ENCODE measurements around the gene PIP4P1. TPM values are rescaled to one million over a fixed set of nuclear protein-coding genes. Genes with fewer than 3 reads are reported as not detected.

Gene PIP4P1
- total RNA-seq, 4 donors from 2014 or later, result 11.8 to 29.7 (median 23.9) TPM

GRCh38 chr14:20486684-20487395, 25.6 kb upstream of the PIP4P1 start:
- Histone ChIP-seq H3K4me3 (no peak overlapping the region), H3K27ac (no peak overlapping the region), H3K36me3 (no peaks in the 10 kb centered on the region), H3K27me3 (no peaks in the 10 kb centered on the region), H3K4me1 (peaks cover 0 to 8% (median 0%) of the 10 kb centered on the region in 4 donors), H3K9me3 (no peaks in the 10 kb centered on the region)
- TF ChIP-seq EP300 (IDR thresholded peaks at IDR 0.05) (no peak), CTCF (IDR thresholded peaks at IDR 0.05) (no peak), POLR2A (IDR thresholded peaks at IDR 0.05) (no peak)
- no peak for DNase-seq (ENCODE audit: low spot score in 2 of 2)
- WGBS, 2 donors, result 77 to 79% methylated on average over 8 of the region's 8 CpGs

- TF ChIP-seq POLR2A (IDR thresholded peaks at IDR 0.05) (no peak), CTCF (IDR thresholded peaks at IDR 0.05) (no peak)
- no peak for DNase-seq (ENCODE audit: low spot score in 2 of 2)
These were observed 24.7 kb upstream of the PIP4P1 start for GRCh38 chr14:20485900-20486299.

GRCh38 chr14:20482382-20482781, 21.1 kb upstream of the PIP4P1 start:
- Histone ChIP-seq H3K27me3 (no peaks in the 10 kb centered on the region), H3K27ac (no peak overlapping the region), H3K36me3 (peaks cover 0 to 3% (median 0%) of the 10 kb centered on the region in 3 donors), H3K9me3 (no peaks in the 10 kb centered on the region), H3K4me3 (no peak overlapping the region), H3K4me1 (peaks cover 0 to 6% (median 0%) of the 10 kb centered on the region in 4 donors)
- DNase-seq (ENCODE audit: low spot score in 2 of 2), result no peak
- no peak for TF ChIP-seq EP300 (IDR thresholded peaks at IDR 0.05)
- no peak for TF ChIP-seq CTCF (IDR thresholded peaks at IDR 0.05)
- TF ChIP-seq POLR2A (IDR thresholded peaks at IDR 0.05), result no peak
- WGBS, 2 donors, result 81 to 86% methylated on average over 5 of the region's 5 CpGs

More at GRCh38 chr14:20485900-20486299, 24.7 kb upstream of the PIP4P1 start:
- no peak overlapping the region for H3K4me3 ChIP-seq
- peaks cover 0 to 8% (median 0%) of the 10 kb centered on the region in 4 donors for H3K4me1 ChIP-seq
- no peak overlapping the region for H3K27ac ChIP-seq
- no peaks in the 10 kb centered on the region for H3K9me3 ChIP-seq
- WGBS, 2 donors, result 72 to 74% methylated on average over 7 of the region's 7 CpGs
- H3K27me3 ChIP-seq, result no peaks in the 10 kb centered on the region
- H3K36me3 ChIP-seq, result no peaks in the 10 kb centered on the region

- H3K27me3 ChIP-seq, result no peaks in the 10 kb centered on the region
- H3K4me3 ChIP-seq, result no peak overlapping the region
- no peaks in the 10 kb centered on the region for H3K9me3 ChIP-seq
- no peak for DNase-seq (ENCODE audit: low spot score in 2 of 2)
- no peak overlapping the region for H3K27ac ChIP-seq
- peaks cover 0 to 16% (median 0%) of the 10 kb centered on the region in 4 donors for H3K4me1 ChIP-seq
- WGBS, 2 donors, result 87 to 91% methylated on average over 2 of the region's 2 CpGs
- TF ChIP-seq POLR2A (IDR thresholded peaks at IDR 0.05), result no peak
- TF ChIP-seq CTCF (IDR thresholded peaks at IDR 0.05), result no peak
- TF ChIP-seq EP300 (IDR thresholded peaks at IDR 0.05), result no peak
- peaks cover 0 to 37% (median 14%) of the 10 kb centered on the region in 3 donors for H3K36me3 ChIP-seq
These were observed 17.7 kb upstream of the PIP4P1 start for GRCh38 chr14:20478894-20479293.

- peak overlapping the region in 2 of 4 donors; percentile 35 to 51 for H3K27ac ChIP-seq
- H3K36me3 ChIP-seq, result peaks cover 0 to 51% (median 14%) of the 10 kb centered on the region in 3 donors
- WGBS, 2 donors, result 61 to 66% methylated on average over 1 of the region's 1 CpG
- no peaks in the 10 kb centered on the region for H3K27me3 ChIP-seq
- peaks cover 0 to 16% (median 0%) of the 10 kb centered on the region in 4 donors for H3K4me1 ChIP-seq
- H3K4me3 ChIP-seq, result no peak overlapping the region
- peak in 1 of 2 donors; percentile 15 for TF ChIP-seq EP300 (IDR thresholded peaks at IDR 0.05)
- no peak for TF ChIP-seq POLR2A (IDR thresholded peaks at IDR 0.05)
- no peaks in the 10 kb centered on the region for H3K9me3 ChIP-seq
- no peak for DNase-seq (ENCODE audit: low spot score in 2 of 2)
These were observed 16.1 kb upstream of the PIP4P1 start for GRCh38 chr14:20477211-20477876.

Data from tibial nerve (tissue), 4 donors.